Activated B cell treated with CpG ODN at 0.5 μM for 24 hours (primary cell): Measurements from ENCODE around the gene CAMSAP3. TPM values are rescaled to one million over a fixed set of nuclear protein-coding genes. Genes with fewer than 3 reads are reported as not detected.

Source experiments
- ATAC-seq: fragments of 200-7000 bp; cut with Tn5 transposase; one replicate; pipeline ENCODE4 v1.10.0; 2021; ENCODE audit warnings: low read depth, mild to moderate bottlenecking, moderate library complexity
- CTCF ChIA-PET: fragments of 350-600 bp; sonication (Branson Sonifier 250); formaldehyde crosslinking; loops from one replicate; lab custom pipeline; 2021; ENCODE audit warnings: antibody characterized with exemption; lab: Charles Lee
- POLR2A ChIA-PET: fragments of 350-600 bp; sonication (Branson Sonifier 250); formaldehyde crosslinking; loops from one replicate; lab custom pipeline; 2021; ENCODE audit warnings: antibody characterized with exemption; lab: Charles Lee
- DNase-seq: peaks from one replicate; pipeline ENCODE4 v3.0.0; 2022
- H3K27ac Mint-ChIP-seq: one replicate; pipeline ENCODE4 v1.8.0; 2020; ENCODE audit warnings: mixed read lengths
- H3K27me3 Mint-ChIP-seq: one replicate; pipeline ENCODE4 v1.8.0; 2021; ENCODE audit warnings: mixed read lengths
- H3K36me3 Mint-ChIP-seq: one replicate; pipeline ENCODE4 v1.8.0; 2021; ENCODE audit warnings: low read depth, mixed read lengths
- H3K4me1 Mint-ChIP-seq: one replicate; pipeline ENCODE4 v1.8.0; 2021; ENCODE audit warnings: mixed read lengths
- H3K4me3 Mint-ChIP-seq: one replicate; pipeline ENCODE4 v1.8.0; 2020; ENCODE audit warnings: mild to moderate bottlenecking, mixed read lengths
- H3K9me3 Mint-ChIP-seq: one replicate; pipeline ENCODE4 v1.8.0; 2020; ENCODE audit warnings: mixed read lengths
- CTCF ChIP-seq: fragments of 200-600 bp; IDR thresholded peaks from one replicate; pipeline ENCODE4 v1.8.0; 2022; ENCODE audit warnings: antibody characterized with exemption, mild to moderate bottlenecking
- intact Hi-C: fragments of 100-400 bp; cut with micrococcal nuclease; formaldehyde crosslinking; loops from one replicate; pipeline ENCODE4 v1.15.1; 2024
- total RNA-seq: library from RNA; stranded (reverse); gene quantifications from 2 replicates; pipeline ENCODE4 v1.2.3, GENCODE V29; 2022

CAMSAP3 gene
- total RNA-seq, 1 donor from 2014 or later = 0.80 TPM

- Mint-ChIP-seq H3K27ac (no peak overlapping the region), H3K27me3 (no peaks in the 10 kb centered on the region), H3K4me1 (peaks cover 5% of the 10 kb centered on the region), H3K36me3 (peaks cover 46% of the 10 kb centered on the region), H3K4me3 (no peak overlapping the region), H3K9me3 (no peaks in the 10 kb centered on the region)
- CTCF ChIA-PET = interaction anchor here (1.6 kb wide), 1 partner anchor 9 kb away, joined by 5 read pairs; no protein-coding TSS in a partner anchor
- ATAC-seq (no peak), DNase-seq (no peak)
- POLR2A ChIA-PET = interaction anchor here (0.6 kb wide), 2 partner anchors 18 to 98 kb away, joined by 3 to 5 read pairs; no protein-coding TSS in a partner anchor
- intact Hi-C loops = no loop called here
- TF ChIP-seq CTCF = no peak
Observed at GRCh38 chr19:7644550-7644877, 48.9 kb downstream of the CAMSAP3 start.

- no peak for ATAC-seq
- ChIA-PET CTCF (interaction anchor here (1.6 kb wide), 1 partner anchor 8 kb away, joined by 5 read pairs; no protein-coding TSS in a partner anchor), POLR2A (interaction anchor here (0.6 kb wide), 1 partner anchor 17 kb away, joined by 3 read pairs; no protein-coding TSS in a partner anchor)
- no peak for DNase-seq
- Mint-ChIP-seq H3K27ac (no peak overlapping the region), H3K36me3 (peaks cover 39% of the 10 kb centered on the region), H3K4me3 (no peak overlapping the region), H3K4me1 (no peaks in the 10 kb centered on the region), H3K27me3 (no peaks in the 10 kb centered on the region), H3K9me3 (no peaks in the 10 kb centered on the region)
- no peak for TF ChIP-seq CTCF
- intact Hi-C loops = no loop called here
Observed at GRCh38 chr19:7645163-7645562, 49.5 kb downstream of the CAMSAP3 start.

- POLR2A ChIA-PET = no interaction called here
- H3K27ac Mint-ChIP-seq = no peak overlapping the region
Observed at GRCh38 chr19:7645656-7646425, 50.2 kb downstream of the CAMSAP3 start.

GRCh38 chr19:7646426-7646700 lies 50.7 kb downstream of the CAMSAP3 start:
- POLR2A ChIA-PET = no interaction called here
- CTCF ChIA-PET = no interaction called here
- H3K9me3 Mint-ChIP-seq = no peaks in the 10 kb centered on the region
- no peaks in the 10 kb centered on the region for H3K4me1 Mint-ChIP-seq
- ATAC-seq (no peak), DNase-seq (no peak)
- no peaks in the 10 kb centered on the region for H3K27me3 Mint-ChIP-seq
- H3K36me3 Mint-ChIP-seq = peaks cover 35% of the 10 kb centered on the region
- no peak for TF ChIP-seq CTCF
- no peak overlapping the region for H3K27ac Mint-ChIP-seq
- intact Hi-C loops = no loop called here
- H3K4me3 Mint-ChIP-seq = no peak overlapping the region

More at GRCh38 chr19:7645656-7646425, 50.2 kb downstream of the CAMSAP3 start:
- Mint-ChIP-seq H3K27me3 (no peaks in the 10 kb centered on the region), H3K4me1 (no peaks in the 10 kb centered on the region), H3K36me3 (peaks cover 35% of the 10 kb centered on the region), H3K4me3 (no peak overlapping the region), H3K9me3 (no peaks in the 10 kb centered on the region)
- CTCF ChIA-PET = no interaction called here
- TF ChIP-seq CTCF = no peak
- ATAC-seq = no peak
- DNase-seq = no peak
- intact Hi-C loops = no loop called here

GRCh38 chr19:7647156-7647555 lies 51.5 kb downstream of the CAMSAP3 start:
- POLR2A ChIA-PET = no interaction called here
- ATAC-seq (no peak), DNase-seq (no peak)
- peaks cover 35% of the 10 kb centered on the region for H3K36me3 Mint-ChIP-seq
- no peak overlapping the region for H3K4me3 Mint-ChIP-seq
- H3K27me3 Mint-ChIP-seq = no peaks in the 10 kb centered on the region
- no peak overlapping the region for H3K27ac Mint-ChIP-seq
- intact Hi-C loops = no loop called here
- H3K4me1 Mint-ChIP-seq = peaks cover 3% of the 10 kb centered on the region
- no peak for TF ChIP-seq CTCF
- no peaks in the 10 kb centered on the region for H3K9me3 Mint-ChIP-seq
- CTCF ChIA-PET = no interaction called here
